HAP-1 (cell line): ENCODE data around the gene PIM3.

Experiments
- DNase-seq, 2 experiments: peaks; one replicate each; pipeline ENCODE4 v3.0.0-alpha.2; 2016 to 2020; ENCODE audit warnings: low spot score in 2 of 2
- H3K27me3 ChIP-seq: fragments of 250-450 bp; sonication (Bioruptor Pico); 2 replicates; pipeline ENCODE4 v1.5.1; 2020; ENCODE audit warnings: low read depth, mild to moderate bottlenecking, moderate library complexity
- H3K36me3 ChIP-seq: fragments of 250-450 bp; sonication (Bioruptor Pico); replicated peaks from 2 replicates; pipeline ENCODE4 v1.5.1; 2020; ENCODE audit warnings: mild to moderate bottlenecking
- H3K4me1 ChIP-seq: fragments of 250-450 bp; sonication (Bioruptor Pico); 2 replicates; pipeline ENCODE4 v1.5.1; 2020; ENCODE audit warnings: mild to moderate bottlenecking
- H3K4me3 ChIP-seq: fragments of 250-450 bp; sonication (Bioruptor Pico); 2 replicates; pipeline ENCODE4 v1.5.1; 2020; ENCODE audit warnings: mild to moderate bottlenecking, moderate library complexity
- H3K9me3 ChIP-seq: fragments of 250-450 bp; sonication (Bioruptor Pico); 2 replicates; pipeline ENCODE4 v1.5.1; 2020; ENCODE audit warnings: mild to moderate bottlenecking, moderate library complexity
- in situ Hi-C: fragments of 300-500 bp; cut with MboI; formaldehyde crosslinking; loops from 3 replicates; pipeline ENCODE4 v1.14.3; 2020; ENCODE audit warnings: low sequenced_read_pairs, inconsistent platforms, mixed read lengths

PIM3 gene

DNA sequence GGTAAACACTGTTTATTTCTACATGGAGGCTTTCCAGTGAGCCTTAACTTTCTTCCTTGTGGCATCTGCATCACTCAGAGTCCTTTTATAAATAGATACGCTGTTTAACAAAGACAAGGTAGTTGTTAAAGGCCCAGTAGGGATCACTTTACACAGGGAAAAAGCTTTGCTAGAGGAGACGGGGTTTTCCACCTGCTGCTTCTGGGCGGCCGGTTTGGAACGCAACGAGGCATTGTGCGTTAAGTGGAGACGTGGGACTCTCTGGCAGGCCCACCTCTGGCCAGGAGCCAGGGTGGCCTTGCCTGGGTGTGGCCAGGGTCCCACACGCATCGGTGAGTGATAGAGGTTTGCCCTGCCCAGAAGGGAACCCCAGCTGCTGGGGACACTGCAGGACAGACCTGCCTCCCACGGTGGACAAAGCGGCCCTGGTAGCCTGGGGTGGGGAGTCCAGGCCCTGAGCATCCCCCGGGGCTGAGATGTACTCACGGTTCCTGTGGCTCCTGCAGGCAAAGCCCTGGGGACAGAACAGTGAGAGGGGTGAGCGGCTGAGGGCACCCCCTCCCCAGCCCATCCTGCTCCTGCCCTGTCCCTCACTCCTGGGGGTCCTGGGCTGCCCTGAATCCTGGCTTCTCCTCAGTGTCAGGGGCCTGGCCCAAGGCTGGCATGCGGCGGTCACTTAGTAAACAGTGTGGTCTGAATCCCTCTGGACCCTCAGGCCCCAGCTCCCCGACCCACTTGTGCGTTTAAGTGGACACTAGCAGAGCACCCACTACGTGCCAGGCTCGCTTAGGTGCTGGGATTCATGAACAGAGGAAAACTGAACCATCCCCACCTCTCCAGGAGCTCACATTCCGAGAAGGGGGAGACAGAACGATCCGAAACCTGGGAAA, 47.8 kb downstream of the PIM3 start:
- no peak overlapping the region for H3K4me3 ChIP-seq
- peaks cover 10% of the 10 kb centered on the region for H3K27me3 ChIP-seq
- H3K36me3 ChIP-seq: no peaks in the 10 kb centered on the region
- H3K4me1 ChIP-seq: no peaks in the 10 kb centered on the region
- H3K9me3 ChIP-seq: no peaks in the 10 kb centered on the region
- in situ Hi-C loops: no loop called here
- DNase-seq: no peak

- Histone ChIP-seq H3K4me3 (no peak overlapping the region), H3K27me3 (peaks cover 13% of the 10 kb centered on the region), H3K4me1 (no peaks in the 10 kb centered on the region), H3K9me3 (no peaks in the 10 kb centered on the region), H3K36me3 (no peaks in the 10 kb centered on the region)
- no peak for DNase-seq
- in situ Hi-C loops: no loop called here
Observed at GRCh38 chr22:50009251-50009650, 48.7 kb downstream of the PIM3 start.

DNA sequence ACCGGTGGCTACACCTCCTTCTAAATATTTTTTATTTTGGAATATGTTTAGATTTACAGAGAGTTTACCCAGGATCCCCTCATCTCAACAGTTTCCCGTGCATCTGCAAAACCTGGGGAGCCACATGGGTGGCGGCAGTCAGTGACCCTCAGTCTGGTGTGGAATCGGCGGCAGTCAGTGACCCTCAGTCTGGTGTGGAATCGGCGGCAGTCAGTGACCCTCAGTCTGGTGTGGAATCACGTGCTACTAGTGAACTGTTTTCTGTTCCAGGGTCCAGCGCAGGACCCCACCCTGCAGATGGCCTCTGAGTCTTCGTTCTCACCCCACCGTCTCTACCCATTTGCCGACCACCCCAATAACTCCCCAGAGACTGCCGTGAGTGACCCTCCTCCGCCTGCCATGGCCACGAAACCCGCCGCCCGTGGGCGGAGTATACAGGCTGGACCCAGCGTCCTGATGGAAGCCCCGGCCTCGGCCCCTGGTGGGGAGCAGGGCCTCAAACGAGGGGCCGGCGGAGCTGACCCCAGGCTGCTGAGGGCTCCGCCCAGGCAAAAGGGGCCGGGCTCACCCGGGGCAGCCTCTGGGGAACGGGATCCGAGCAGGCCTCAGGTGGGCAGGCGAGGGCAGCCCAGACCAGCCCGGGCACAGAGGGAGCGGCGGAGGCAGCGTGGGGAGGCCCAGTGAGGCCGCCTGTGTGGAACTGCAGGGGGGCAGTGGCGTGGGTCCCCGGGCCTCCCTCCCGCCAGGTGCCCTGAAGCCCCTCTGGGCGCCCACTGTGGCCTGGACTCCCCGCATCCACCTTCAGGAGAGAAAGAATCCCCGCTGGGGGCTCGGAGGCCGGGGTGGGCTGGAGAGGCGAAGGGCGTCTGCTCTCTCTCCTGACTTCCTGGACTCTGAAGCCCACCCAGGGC, 49.4 kb downstream of the PIM3 start:
- Histone ChIP-seq H3K4me3 (no peak overlapping the region), H3K27me3 (peaks cover 21% of the 10 kb centered on the region), H3K9me3 (no peaks in the 10 kb centered on the region), H3K36me3 (no peaks in the 10 kb centered on the region), H3K4me1 (no peaks in the 10 kb centered on the region)
- in situ Hi-C loops: no loop called here
- DNase-seq: no peak

GRCh38 chr22:50010676-50011446, 50.3 kb downstream of the PIM3 start:
- in situ Hi-C loops: no loop called here
- H3K36me3 ChIP-seq: no peaks in the 10 kb centered on the region
- H3K4me3 ChIP-seq: no peak overlapping the region
- H3K4me1 ChIP-seq: no peaks in the 10 kb centered on the region
- peaks cover 21% of the 10 kb centered on the region for H3K27me3 ChIP-seq
- DNase-seq: no peak
- no peaks in the 10 kb centered on the region for H3K9me3 ChIP-seq

GRCh38 chr22:50011447-50012210, 51.1 kb downstream of the PIM3 start:
- Histone ChIP-seq H3K4me3 (no peak overlapping the region), H3K4me1 (no peaks in the 10 kb centered on the region), H3K9me3 (no peaks in the 10 kb centered on the region), H3K27me3 (peaks cover 21% of the 10 kb centered on the region), H3K36me3 (no peaks in the 10 kb centered on the region)
- DNase-seq: no peak
- in situ Hi-C loops: no loop called here

DNA sequence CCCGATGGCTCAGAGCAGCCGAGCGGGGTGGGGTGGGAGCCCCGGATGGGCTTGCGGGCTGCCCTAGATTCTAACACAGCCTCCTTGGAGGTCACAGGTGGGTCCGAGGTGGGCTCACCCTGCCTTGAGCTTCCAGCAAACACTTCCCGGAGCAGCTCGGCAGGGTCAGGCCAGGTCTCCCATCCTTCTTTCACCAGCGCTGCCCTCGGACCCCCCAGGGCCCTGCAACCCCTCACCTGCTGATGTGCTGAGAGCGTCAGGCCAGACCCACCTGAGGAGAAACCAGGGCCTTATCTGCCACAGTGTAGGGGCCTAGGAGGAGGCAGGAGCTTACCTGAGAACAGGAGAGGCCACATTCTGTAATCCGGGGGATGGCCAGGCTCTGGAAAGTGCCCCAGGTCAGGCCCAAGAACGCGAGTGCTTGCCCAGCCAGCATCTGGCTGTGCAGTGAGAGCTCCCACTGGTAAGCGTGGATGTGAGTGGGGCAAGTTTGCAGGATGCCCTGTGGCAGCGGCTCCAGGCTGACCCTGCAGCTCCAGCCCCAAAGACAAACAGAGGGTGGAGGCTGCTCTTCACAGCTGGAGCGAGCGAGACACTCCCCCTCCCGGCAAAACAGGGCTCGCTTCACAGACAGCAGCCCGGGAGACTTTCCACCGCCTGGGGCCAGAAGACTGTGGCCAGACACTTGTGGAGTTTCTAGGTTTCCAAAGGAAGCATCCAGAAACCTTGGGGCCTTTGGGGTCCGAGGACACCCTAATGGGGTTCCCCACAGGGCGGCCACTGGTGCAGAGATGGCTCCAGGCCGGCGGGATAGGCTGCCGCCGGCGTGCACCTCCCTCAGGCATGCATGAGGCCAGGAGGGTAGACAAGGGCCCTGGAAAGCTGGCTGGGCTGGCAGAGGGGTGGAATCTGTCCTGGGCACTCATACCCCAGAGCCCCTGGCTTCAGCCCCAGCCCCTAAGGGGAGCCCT, 51.9 kb downstream of the PIM3 start, which contains the start of gene IL17REL:
Gene IL17REL (minus strand): TSS at position 555 of the 971 bp plus-strand sequence. CDS start 119 bp downstream, at position 436.
- DNase-seq: no peak
- H3K4me3 ChIP-seq: no peak within 1 kb of the TSS
- H3K9me3 ChIP-seq: no peaks in the 10 kb centered on the region
- in situ Hi-C loops: no loop called here
- H3K4me1 ChIP-seq: no peaks in the 10 kb centered on the region
- no peaks in the 10 kb centered on the region for H3K36me3 ChIP-seq
- peaks cover 21% of the 10 kb centered on the region for H3K27me3 ChIP-seq
